Lung (tissue), 12 donors: ENCODE measurements around the gene PSAPL1. TPM values are rescaled to one million over a fixed set of nuclear protein-coding genes. Genes with fewer than 3 reads are reported as not detected.

Experiments
- ATAC-seq: fragments of 200-7000 bp; cut with Tn5 transposase; one replicate; pipeline ENCODE4 v1.9.1; 2020; ENCODE audit warnings: moderate number of reproducible peaks; ENCODE audit not compliant: insufficient read depth, low FRiP score
- DNase-seq, 3 donors: peaks; one replicate each; pipeline ENCODE4 v3.0.0-alpha.2; 2013 to 2017
- H3K27ac ChIP-seq, 2 donors: one replicate each; pipeline ENCODE4 v1.5.1; 2013; ENCODE audit warnings: mild to moderate bottlenecking in 2 of 2, moderate library complexity in 2 of 2, control low read depth in 1 of 2, inconsistent platforms in 1 of 2, low read depth in 1 of 2, low read length in 1 of 2
- H3K27me3 ChIP-seq, 3 donors: one replicate each; pipeline ENCODE4 v1.5.1; 2013; ENCODE audit warnings: low read length in 2 of 3; ENCODE audit not compliant: control insufficient read depth in 3 of 3, insufficient read depth in 3 of 3
- H3K36me3 ChIP-seq, 4 donors: one replicate each; pipeline ENCODE4 v1.5.1; 2013; ENCODE audit warnings: low read length in 4 of 4, mild to moderate bottlenecking in 1 of 4, moderate library complexity in 1 of 4; ENCODE audit not compliant: control insufficient read depth in 4 of 4, insufficient read depth in 4 of 4
- H3K4me1 ChIP-seq, 5 donors: one replicate each; pipeline ENCODE4 v1.5.1; 2013; ENCODE audit warnings: low read length in 5 of 5, mild to moderate bottlenecking in 2 of 5, moderate library complexity in 1 of 5; ENCODE audit not compliant: control insufficient read depth in 5 of 5, insufficient read depth in 5 of 5
- H3K4me3 ChIP-seq: one replicate; pipeline ENCODE4 v1.5.1; 2013; ENCODE audit warnings: mild to moderate bottlenecking, control low read depth, moderate library complexity
- H3K9ac ChIP-seq, 2 donors: one replicate each; pipeline ENCODE4 v1.5.1; 2013; ENCODE audit warnings: low read length in 2 of 2, control low read depth in 1 of 2; ENCODE audit not compliant: insufficient read depth in 1 of 2
- H3K9me3 ChIP-seq, 4 donors: one replicate each; pipeline ENCODE4 v1.5.1; 2013; ENCODE audit warnings: low read length in 3 of 4, mild to moderate bottlenecking in 1 of 4, moderate library complexity in 1 of 4; ENCODE audit not compliant: control insufficient read depth in 4 of 4, insufficient read depth in 3 of 4
- CTCF ChIP-seq: IDR thresholded peaks from 2 replicates; pipeline ENCODE4 v1.5.1; 2012; ENCODE audit warnings: mild to moderate bottlenecking; ENCODE audit errors: control extremely low read depth, extremely low read depth
- WGBS, 2 donors: extraction: QIAGEN DNeasy Blood & Tissue Kit; methylation state at CpG; one replicate each; pipeline ENCODE4 v1.1.7; 2013; 5-methylcytosine and 5-hydroxymethylcytosine counted together
- polyA plus RNA-seq, 2 donors: library from polyadenylated mRNA; stranded (reverse); fragments of 200-250 nt; gene quantifications; one replicate each; pipeline ENCODE4 v1.2.1, GENCODE V29; 2013
- total RNA-seq, 2 donors: library from RNA; depleted of rRNA in 1 of 2; stranded (reverse); fragments of >200 nt in 1 of 2; gene quantifications; one replicate each; pipeline ENCODE4 v1.2.1, GENCODE V29; 2014 to 2021
- donor health status: control.
- donor health status: control.
- donor health status: Bipolar disorder and iron deficiency.
- donor health status: healthy.
- donor health status: DM: yes; HTN: yes; CAD: no.

Gene PSAPL1
- total and polyA plus RNA-seq, 4 donors: 0.06 to 0.55 (median 0.24) TPM; not detected in 1

- Histone ChIP-seq H3K27ac (no peak overlapping the region), H3K4me3 (no peak overlapping the region), H3K9me3 (peaks cover 0 to 10% (median 2%) of the 10 kb centered on the region in 4 donors), H3K9ac (no peak overlapping the region), H3K4me1 (peaks cover 0 to 13% (median 7%) of the 10 kb centered on the region in 5 donors), H3K27me3 (no peaks in the 10 kb centered on the region), H3K36me3 (no peaks in the 10 kb centered on the region)
- ATAC-seq (no peak), DNase-seq (peak in 1 of 3 donors; percentile 3)
- WGBS, 2 donors: 82 to 87% methylated on average over 9 of the region's 9 CpGs
- no peak for TF ChIP-seq CTCF
These were observed 20.7 kb downstream of the PSAPL1 start for GRCh38 chr4:7414046-7414445.

GRCh38 chr4:7412554-7412912, 22.2 kb downstream of the PSAPL1 start:
- DNase-seq (peak in 1 of 3 donors; percentile 2), ATAC-seq (no peak)
- TF ChIP-seq CTCF: no peak
- peaks cover 0 to 8% (median 5%) of the 10 kb centered on the region in 4 donors for H3K9me3 ChIP-seq
- no peak overlapping the region for H3K27ac ChIP-seq
- H3K4me1 ChIP-seq: peaks cover 0 to 13% (median 7%) of the 10 kb centered on the region in 5 donors
- no peaks in the 10 kb centered on the region for H3K36me3 ChIP-seq
- H3K9ac ChIP-seq: no peak overlapping the region
- 76 to 90% methylated on average over 4 of the region's 4 CpGs for WGBS, 2 donors
- H3K4me3 ChIP-seq: no peak overlapping the region
- no peaks in the 10 kb centered on the region for H3K27me3 ChIP-seq

DNA sequence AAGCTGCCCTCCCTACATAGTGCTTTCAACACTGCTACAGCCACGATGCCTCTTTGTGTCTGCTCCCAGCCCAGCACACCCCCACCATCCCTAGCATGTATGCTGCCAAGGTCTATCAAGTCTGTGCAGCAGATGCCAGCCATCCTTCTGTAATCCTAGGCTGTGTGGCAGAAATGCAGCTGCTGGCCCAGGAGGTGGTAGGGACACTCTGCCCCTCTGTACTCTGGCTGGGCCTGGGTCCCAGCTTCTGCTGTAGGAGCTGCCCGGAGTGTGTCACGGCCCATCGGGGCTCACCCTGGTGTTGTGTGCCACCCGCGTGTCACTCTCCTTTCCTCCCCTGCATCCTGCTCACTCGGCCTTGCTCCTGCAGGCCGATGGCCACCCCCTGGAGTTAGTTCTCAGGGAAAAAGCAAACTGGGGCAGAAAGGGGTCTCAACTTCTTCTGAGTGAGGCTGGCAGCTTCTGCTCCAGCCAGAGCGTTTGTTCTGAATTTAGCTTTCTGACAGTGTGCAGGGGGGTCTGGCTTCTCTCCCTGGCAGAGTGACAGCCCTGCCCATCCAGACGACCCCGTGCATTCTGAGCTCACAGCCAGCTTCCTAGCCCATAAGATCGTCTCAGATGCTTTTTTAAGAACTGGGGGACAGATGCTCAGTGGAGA, 22.7 kb downstream of the PSAPL1 start:
- 59 to 68% methylated on average over 12 of the region's 12 CpGs for WGBS, 2 donors
- no peak overlapping the region for H3K27ac ChIP-seq
- H3K4me3 ChIP-seq: no peak overlapping the region
- peaks cover 0 to 13% (median 7%) of the 10 kb centered on the region in 5 donors for H3K4me1 ChIP-seq
- no peak overlapping the region for H3K9ac ChIP-seq
- H3K9me3 ChIP-seq: peaks cover 0 to 8% (median 5%) of the 10 kb centered on the region in 4 donors
- no peak for TF ChIP-seq CTCF
- H3K36me3 ChIP-seq: no peaks in the 10 kb centered on the region
- H3K27me3 ChIP-seq: no peaks in the 10 kb centered on the region
- DNase-seq: peak in 1 of 3 donors; percentile 18
- no peak for ATAC-seq
